ENCODE results near the gene ESF1.
"Not testable (repeated sequence)": the region's sequence is repeated elsewhere in the genome, so short reads cannot be mapped to it uniquely, and the experiment has no call there.

Gene ESF1

GRCh38 chr20:13753436-13754036 lies 31.2 kb downstream of the ESF1 start:
- in situ Hi-C loops (cut with MboI; ENCODE audit: low pct_unique_long_range_greater_than_20kb, low sequenced_read_pairs): no loop called here
- no peak for DNase-seq

- peak; percentile 72 for DNase-seq
- in situ Hi-C loops (cut with MboI; ENCODE audit: low pct_unique_long_range_greater_than_20kb, low sequenced_read_pairs): no loop called here
Measured at GRCh38 chr20:13749811-13750210, 34.9 kb downstream of the ESF1 start.

GRCh38 chr20:13745784-13746183 lies 38.9 kb downstream of the ESF1 start:
- in situ Hi-C loops (cut with MboI; ENCODE audit: low pct_unique_long_range_greater_than_20kb, low sequenced_read_pairs): no loop called here

GRCh38 chr20:13744352-13744751 lies 40.4 kb downstream of the ESF1 start:
- in situ Hi-C loops (cut with MboI; ENCODE audit: low pct_unique_long_range_greater_than_20kb, low sequenced_read_pairs): no loop called here
- DNase-seq: no peak

More at GRCh38 chr20:13745784-13746183, 38.9 kb downstream of the ESF1 start:
- DNase-seq: no peak

DNA sequence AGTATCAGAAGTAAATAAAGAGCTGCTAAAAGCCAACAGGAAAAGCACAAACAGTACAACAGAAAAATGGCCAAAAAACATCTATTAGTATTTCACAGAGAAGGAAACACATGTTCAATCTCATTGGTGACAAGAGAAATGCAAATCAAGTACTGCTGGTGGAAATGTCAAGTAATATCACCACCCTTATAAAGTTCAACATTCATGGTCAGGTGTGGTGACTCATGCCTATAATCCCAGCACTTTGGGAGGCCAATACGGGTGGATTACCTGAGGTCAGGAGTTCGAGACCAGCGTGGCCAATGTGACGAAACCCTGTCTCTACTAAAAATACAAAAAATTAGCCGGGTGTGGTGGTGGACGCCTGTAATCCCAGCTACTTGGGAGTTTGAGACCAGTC lies 42.8 kb downstream of the ESF1 start:
- no peak for DNase-seq
- in situ Hi-C loops (cut with MboI; ENCODE audit: low pct_unique_long_range_greater_than_20kb, low sequenced_read_pairs): no loop called here

- DNase-seq: peak; percentile 66
- in situ Hi-C loops (cut with MboI; ENCODE audit: low pct_unique_long_range_greater_than_20kb, low sequenced_read_pairs): no loop called here
Measured at GRCh38 chr20:13739731-13740649, 44.7 kb downstream of the ESF1 start.

DNA sequence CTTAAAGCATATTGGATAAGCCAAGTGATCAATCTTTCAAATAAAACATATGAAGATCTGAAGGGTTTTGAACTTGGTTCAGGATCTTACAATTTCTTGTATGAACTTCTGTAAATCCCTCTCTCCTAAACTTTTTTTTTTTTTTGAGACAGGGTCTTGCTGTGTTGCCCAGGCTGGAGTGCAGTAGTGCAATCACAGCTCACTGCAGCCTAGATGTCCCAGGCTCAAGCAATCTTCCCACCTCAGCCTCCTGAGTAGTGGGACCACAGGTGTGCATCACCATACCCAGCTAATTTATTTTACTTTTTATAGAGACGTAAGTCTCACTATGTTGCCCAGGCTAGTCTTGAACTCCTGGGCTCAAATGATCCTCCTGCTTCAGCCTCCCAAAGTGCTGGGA lies 46.5 kb downstream of the ESF1 start:
- DNase-seq; in situ Hi-C loops (cut with MboI; ENCODE audit: low pct_unique_long_range_greater_than_20kb, low sequenced_read_pairs): not testable (repeated sequence)

GRCh38 chr20:13736436-13737191 lies 48.1 kb downstream of the ESF1 start:
- in situ Hi-C loops (cut with MboI; ENCODE audit: low pct_unique_long_range_greater_than_20kb, low sequenced_read_pairs): no loop called here
- DNase-seq: no peak

- DNase-seq: no peak
- in situ Hi-C loops (cut with MboI; ENCODE audit: low pct_unique_long_range_greater_than_20kb, low sequenced_read_pairs): no loop called here
Measured at GRCh38 chr20:13735826-13736225, 48.9 kb downstream of the ESF1 start.

DNA sequence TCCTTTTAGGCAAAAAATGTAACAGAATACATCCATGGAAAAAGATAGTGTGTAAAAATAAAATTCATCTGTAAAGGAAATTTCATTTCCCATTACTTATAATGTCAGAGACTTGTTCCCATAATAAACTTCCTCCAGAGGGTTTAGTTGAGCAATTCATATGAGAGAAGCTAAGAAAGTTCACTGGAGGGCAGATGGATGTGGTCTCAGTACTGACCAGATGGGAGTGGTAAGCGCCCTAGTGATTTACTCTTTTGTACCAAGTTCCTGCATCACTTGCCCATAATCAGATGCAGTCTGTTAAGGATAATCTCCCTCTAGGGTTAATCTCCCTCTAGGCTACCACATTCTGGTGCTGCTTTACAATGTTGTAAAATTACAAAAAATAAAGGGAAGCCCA lies 61.7 kb downstream of the ESF1 start:
- in situ Hi-C loops (cut with MboI; ENCODE audit: low pct_unique_long_range_greater_than_20kb, low sequenced_read_pairs): no loop called here
- DNase-seq: no peak

DNA sequence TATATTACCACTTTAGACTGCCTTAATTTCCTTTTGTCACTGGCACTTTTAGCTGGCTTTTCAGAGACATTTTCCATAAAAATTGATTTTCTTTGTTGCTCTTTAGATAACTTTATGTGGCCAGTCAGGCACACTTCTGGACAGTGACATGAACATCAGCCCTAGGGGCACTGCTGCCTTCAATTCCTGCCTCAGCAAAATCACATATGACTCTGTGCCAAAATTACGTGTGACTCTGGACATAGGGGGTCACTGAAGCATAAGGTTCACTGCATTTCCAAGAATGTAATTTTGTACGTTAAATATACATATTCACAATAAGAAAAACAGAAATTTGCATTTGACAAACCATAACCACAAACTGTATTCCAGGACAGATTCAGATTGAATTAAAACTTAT lies 66.5 kb downstream of the ESF1 start:
- DNase-seq: no peak
- in situ Hi-C loops (cut with MboI; ENCODE audit: low pct_unique_long_range_greater_than_20kb, low sequenced_read_pairs): no loop called here

DNA sequence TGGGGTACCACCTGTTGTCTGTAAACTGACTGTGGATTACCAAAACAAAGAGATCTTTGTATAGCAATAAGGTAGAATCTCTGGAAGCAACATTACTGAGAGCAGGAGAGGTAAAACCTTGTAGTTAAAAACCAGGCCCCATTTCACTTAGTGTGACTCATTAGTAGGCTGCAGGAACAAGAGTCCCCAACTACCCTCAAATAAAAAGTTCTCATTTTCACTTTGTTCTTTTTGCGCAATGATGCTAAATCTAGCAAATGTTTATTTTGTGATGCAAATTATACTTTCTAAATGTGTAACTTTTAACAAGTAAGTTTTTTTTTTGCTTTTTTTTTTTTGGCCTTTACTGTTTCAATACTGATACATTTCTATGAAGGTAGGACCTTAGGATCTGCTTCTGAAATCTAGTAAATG lies 67.1 kb downstream of the ESF1 start:
- in situ Hi-C loops (cut with MboI; ENCODE audit: low pct_unique_long_range_greater_than_20kb, low sequenced_read_pairs): no loop called here
- DNase-seq: no peak

DNA sequence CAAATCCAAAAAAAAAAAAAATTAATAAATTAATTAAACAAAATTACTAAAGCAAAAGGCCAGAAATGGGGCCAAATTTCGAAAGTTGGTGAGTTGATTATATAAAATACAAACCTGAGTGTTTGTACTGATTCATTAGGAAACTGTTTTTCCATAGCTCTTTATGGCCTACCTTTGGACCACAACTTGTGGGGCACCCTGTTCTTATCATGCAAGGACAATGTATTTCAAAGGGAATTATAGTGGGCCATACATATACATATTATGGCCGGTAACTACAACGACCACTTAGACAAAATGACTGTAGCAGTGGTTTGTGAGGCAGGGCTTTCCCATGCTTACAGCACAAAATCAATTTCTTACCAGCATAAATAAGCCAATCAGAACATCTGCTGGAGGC lies 69.5 kb downstream of the ESF1 start:
- no peak for DNase-seq
- in situ Hi-C loops (cut with MboI; ENCODE audit: low pct_unique_long_range_greater_than_20kb, low sequenced_read_pairs): no loop called here

GRCh38 chr20:13708234-13708633 lies 76.5 kb downstream of the ESF1 start:
- in situ Hi-C loops (cut with MboI; ENCODE audit: low pct_unique_long_range_greater_than_20kb, low sequenced_read_pairs): no loop called here
- no peak for DNase-seq

- DNase-seq: no peak
- in situ Hi-C loops (cut with MboI; ENCODE audit: low pct_unique_long_range_greater_than_20kb, low sequenced_read_pairs): no loop called here
Measured at GRCh38 chr20:13703265-13703664, 81.5 kb downstream of the ESF1 start.

DNA sequence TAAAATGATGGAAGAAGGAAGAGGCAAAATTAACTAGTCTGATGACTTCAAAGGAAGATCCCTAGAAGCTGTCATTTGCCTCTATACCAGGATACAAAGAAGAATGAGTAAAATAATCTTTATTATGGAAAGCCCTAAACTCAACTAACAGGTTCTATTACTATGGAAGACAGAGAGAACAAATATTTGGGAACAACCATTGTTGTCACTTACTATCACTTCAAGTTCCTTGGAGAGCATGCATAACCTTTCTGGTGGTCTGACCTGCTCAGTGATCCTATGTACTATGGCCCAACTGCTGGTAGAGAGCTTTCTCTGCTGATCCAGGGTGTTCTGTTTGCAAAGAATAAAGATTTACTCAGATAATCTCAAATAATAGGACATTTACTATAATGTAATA lies 83.2 kb downstream of the ESF1 start:
- in situ Hi-C loops (cut with MboI; ENCODE audit: low pct_unique_long_range_greater_than_20kb, low sequenced_read_pairs): no loop called here
- DNase-seq: no peak

- in situ Hi-C loops (cut with MboI; ENCODE audit: low pct_unique_long_range_greater_than_20kb, low sequenced_read_pairs): no loop called here
Measured at GRCh38 chr20:13700761-13701160, 84.0 kb downstream of the ESF1 start.

DNA sequence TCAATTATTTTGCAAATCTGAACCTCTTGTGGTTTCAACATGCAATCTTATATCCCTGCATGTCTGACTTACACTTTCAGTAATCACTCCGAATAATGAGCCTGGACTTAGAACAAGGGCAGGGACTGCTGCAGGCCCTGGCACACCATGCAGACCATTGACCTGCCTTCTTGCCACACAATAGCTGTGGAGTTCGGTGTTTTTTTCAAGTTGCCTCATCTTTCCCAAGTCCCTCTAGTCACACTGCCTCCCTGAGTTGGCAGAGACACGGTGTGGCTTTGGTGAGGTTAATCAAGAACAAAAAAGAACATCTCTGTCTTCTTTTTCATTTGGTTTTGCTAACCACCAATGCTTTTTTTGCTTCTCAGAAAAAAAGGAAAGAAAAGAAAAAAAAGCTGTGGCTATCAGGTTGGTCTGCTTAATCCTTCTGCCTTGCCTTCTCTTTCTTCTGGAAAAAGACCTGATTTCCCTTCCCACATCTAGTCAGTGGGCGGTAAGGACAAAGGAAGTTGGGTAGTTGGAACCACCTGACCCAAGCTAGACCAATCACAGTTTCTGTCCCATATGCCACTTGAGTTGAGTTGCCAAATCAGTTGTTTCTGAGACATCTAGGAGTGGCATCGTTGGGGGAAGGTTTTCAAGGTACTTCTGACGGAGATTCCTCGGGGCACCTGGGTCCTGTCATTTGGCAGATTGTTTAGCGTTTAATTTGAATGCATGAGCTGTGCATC lies 90.1 kb downstream of the ESF1 start:
- in situ Hi-C loops (cut with MboI; ENCODE audit: low pct_unique_long_range_greater_than_20kb, low sequenced_read_pairs): no loop called here
- no peak for DNase-seq

More at GRCh38 chr20:13700761-13701160, 84.0 kb downstream of the ESF1 start:
- DNase-seq: no peak
